GM10266 (cell line): Measurements from ENCODE around the gene ZNF853.
A peak's percentile ranks its signal among the peaks of the same experiment; 100 is the strongest.

Source experiments
- DNase-seq: peaks from one replicate; pipeline ENCODE4 v3.0.0; 2012; ENCODE audit errors: extremely low spot score
- TF ChIP-seq, protein P1 (sequence below): IDR thresholded peaks from 2 replicates; pipeline ENCODE4 v1.5.1; 2012; ENCODE audit warnings: mild to moderate bottlenecking, low read depth; ENCODE audit not compliant: control insufficient read depth, insufficient read depth; ENCODE audit errors: missing control alignments

Gene ZNF853

DNA sequence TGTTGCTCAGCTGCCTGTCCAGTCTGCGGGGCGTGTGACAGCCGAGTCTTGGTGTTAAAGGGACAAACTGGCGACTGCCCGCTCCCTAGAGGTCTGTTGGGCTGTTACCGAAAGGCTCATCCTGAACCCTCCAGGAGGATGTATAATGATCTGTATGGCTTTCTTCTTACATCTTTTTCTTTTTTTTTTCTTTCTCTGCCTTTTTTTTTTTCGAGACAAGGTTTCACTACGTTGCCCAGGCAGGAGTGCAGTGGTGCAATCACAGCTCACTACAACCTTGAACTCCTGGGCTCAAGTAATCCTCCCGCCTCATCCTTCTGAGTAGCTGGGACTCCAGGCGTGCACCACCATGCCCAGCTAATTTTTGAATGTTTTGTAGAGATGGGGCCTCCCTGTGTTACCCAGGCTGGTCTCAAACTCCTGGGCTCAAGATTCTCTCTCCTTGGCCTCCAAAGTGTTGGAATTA, 24.7 kb upstream of the ZNF853 start:
- TF ChIP-seq, protein P1, sequence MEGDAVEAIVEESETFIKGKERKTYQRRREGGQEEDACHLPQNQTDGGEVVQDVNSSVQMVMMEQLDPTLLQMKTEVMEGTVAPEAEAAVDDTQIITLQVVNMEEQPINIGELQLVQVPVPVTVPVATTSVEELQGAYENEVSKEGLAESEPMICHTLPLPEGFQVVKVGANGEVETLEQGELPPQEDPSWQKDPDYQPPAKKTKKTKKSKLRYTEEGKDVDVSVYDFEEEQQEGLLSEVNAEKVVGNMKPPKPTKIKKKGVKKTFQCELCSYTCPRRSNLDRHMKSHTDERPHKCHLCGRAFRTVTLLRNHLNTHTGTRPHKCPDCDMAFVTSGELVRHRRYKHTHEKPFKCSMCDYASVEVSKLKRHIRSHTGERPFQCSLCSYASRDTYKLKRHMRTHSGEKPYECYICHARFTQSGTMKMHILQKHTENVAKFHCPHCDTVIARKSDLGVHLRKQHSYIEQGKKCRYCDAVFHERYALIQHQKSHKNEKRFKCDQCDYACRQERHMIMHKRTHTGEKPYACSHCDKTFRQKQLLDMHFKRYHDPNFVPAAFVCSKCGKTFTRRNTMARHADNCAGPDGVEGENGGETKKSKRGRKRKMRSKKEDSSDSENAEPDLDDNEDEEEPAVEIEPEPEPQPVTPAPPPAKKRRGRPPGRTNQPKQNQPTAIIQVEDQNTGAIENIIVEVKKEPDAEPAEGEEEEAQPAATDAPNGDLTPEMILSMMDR: no peak
- peak; percentile 67 for DNase-seq

DNA sequence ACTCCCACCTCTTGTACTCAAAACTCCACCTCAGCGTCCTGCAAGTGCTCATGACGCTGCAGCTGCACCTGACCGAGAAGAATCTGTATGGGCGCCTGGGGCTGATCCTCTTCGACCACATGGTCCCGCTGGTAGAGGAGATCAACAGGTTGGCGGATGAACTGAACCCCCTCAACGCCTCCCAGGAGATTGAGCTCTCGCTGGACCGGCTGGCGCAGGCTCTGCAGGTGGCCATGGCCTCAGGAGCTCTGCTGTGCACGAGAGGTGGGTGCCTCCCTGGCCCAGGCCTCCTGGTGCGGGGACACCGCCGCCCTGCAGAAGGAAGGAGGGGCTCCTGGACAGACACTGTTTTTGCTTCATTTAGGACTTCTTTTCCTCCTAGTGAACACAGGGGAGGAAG, 15.3 kb upstream of the ZNF853 start:
- no peak for DNase-seq

DNA sequence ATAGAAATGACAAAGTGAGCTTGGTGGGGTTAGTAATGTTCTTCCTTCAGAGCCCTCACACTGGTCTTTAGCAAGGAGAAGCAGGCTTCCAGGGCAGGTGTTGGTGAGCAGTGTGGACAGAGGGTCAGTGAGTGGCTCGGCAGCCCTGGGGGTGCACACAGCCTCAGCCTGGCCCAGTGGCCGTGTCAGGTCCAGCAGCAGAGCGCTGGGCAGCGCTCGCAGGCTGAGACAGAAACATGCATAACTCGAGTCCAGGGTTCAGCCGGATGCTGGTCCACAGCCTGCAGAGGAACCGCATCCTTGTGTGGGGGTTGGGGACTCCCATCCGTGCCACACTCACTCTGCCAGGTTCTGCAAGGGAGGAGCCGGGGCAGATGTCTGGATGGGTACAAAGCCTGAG, 11.0 kb upstream of the ZNF853 start:
- no peak for DNase-seq
- TF ChIP-seq, protein P1: no peak

More for the DNA sequence above, 15.3 kb upstream of the ZNF853 start:
- TF ChIP-seq, protein P1: no peak

DNA sequence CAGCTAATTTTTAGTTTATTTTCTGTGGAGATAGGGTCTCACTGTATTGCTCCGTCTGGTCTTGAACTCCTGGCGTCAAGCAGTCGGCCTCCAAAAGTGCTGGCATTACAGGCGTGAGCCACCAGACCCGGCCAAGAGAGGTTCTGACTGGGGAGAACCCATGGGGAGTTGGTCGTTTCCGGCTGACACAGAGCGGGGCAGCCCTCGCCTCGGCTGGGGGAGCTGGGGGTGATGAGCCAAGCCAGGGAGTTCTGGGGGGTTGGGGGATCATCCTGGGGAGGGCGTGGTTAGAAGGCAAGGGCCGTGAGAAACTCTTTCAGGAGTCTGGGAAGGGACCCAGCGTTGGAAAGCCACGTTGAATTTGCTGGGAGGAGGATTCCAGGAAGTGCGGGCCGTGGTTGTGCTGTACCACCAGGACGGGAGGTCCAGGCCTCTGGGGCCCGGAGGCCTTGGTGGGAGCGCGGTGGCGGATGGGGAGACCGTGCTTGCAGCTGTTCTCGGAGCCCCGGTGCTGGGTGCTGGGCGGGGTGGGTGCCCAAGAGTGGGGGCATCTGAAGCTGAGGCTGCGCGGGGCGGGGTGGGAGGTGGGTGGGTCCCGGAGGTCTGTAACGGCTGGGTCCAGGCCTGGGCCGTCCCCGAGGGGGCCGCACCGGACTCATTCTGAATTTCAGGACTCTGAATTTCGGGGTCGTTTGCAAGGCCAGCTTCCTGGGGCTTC, 8.4 kb upstream of the ZNF853 start:
- peak; percentile 11 for DNase-seq
- TF ChIP-seq, protein P1: no peak

DNA sequence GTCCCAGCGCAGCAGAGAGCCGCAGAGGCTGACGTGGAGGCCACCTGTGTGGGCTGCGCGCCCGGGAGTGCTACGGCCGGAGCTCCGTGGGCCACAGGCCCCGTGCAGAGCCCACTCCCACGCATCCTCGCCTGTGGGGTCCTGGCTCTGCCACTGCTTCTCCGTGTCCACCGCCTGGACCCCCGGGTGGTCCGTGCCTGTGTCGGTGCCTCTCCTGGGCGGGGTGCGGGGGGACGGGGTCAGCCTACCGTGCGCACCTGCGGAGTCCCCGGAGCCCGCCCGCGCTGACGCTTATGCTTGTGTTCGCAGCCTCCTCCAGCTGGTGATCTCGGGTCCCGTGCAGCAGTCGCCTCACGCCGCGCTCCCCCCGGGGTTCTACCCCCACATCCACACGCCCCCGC, 7.8 kb upstream of the ZNF853 start:
- TF ChIP-seq, protein P1: no peak
- peak; percentile 19 for DNase-seq

DNA sequence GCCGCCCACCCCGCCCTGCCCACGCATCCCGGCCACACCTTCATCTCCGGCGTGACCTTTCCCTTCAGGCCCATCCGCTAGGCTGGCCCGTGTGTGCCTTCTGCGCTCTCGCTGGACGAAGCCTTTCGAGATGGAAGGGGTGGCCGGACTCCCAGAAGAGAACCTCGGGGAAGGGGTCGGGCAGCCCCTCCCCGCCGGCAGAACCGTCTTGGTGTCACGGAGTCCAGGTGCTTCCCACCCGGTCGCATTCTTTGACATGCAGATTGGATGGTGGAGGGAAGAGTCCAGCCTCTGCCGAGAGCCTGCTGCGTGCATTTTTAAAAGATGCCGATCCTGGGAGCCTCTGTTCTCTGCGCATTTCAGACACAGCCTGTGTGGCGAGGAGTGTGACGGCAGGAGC, 7.3 kb upstream of the ZNF853 start:
- TF ChIP-seq, protein P1: no peak
- peak; percentile 12 for DNase-seq

DNA sequence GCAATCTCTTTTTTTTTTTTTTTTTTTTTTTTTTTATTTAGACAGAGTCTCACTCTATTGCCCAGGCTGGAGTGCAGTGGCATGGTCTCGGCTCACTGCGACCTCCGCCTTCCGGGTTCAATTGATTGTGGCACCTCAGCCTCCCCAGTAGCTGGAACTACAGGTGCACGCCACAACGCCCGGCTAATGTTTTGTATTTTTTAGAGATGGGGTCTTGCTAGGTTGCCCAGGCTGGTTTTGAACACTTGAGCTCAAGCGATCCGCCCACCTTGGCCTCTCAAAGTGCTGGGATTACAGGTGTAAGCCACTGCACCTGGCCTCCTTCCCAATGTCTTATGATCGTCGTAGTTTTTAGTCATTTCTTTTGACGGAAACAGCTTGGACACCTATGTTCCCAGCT, 6.6 kb upstream of the ZNF853 start:
- TF ChIP-seq, protein P1: no peak
- DNase-seq: no peak
